CD8-positive, alpha-beta memory T cell (primary cell): ENCODE results near the gene SUMF1. TPM values are rescaled to one million over a fixed set of nuclear protein-coding genes. Genes with fewer than 3 reads are reported as not detected.

Source experiments
- CTCF ChIA-PET: fragments of 350-600 bp; sonication (Branson Sonifier 250); formaldehyde crosslinking; loops from one replicate; lab custom pipeline; 2021; ENCODE audit warnings: antibody characterized with exemption; lab: Charles Lee
- POLR2A ChIA-PET: fragments of 350-600 bp; sonication (Branson Sonifier 250); formaldehyde crosslinking; loops from one replicate; lab custom pipeline; 2021; ENCODE audit warnings: antibody characterized with exemption; lab: Charles Lee
- DNase-seq, 5 donors: peaks; one replicate each; pipeline versions ENCODE4 v3.0.0 to v3.0.0-alpha.2; 2020 to 2022; ENCODE audit warnings: mixed read lengths in 1 of 5
- H3K27ac ChIP-seq: one replicate; pipeline ENCODE4 v1.7.0; 2013; ENCODE audit warnings: low read depth, mild to moderate bottlenecking, low read length, moderate library complexity
- H3K27me3 ChIP-seq: 2 replicates; pipeline ENCODE4 v1.7.0; 2013; ENCODE audit warnings: low read length, mild to moderate bottlenecking; ENCODE audit not compliant: insufficient read depth, poor library complexity, severe bottlenecking
- H3K36me3 ChIP-seq: 2 replicates; pipeline ENCODE4 v1.7.0; 2013; ENCODE audit warnings: mild to moderate bottlenecking, low read length, moderate library complexity; ENCODE audit not compliant: insufficient read depth
- H3K4me1 ChIP-seq: 2 replicates; pipeline ENCODE4 v1.7.0; 2013; ENCODE audit warnings: mild to moderate bottlenecking, low read length, moderate library complexity; ENCODE audit not compliant: insufficient read depth
- H3K4me3 ChIP-seq: 2 replicates; pipeline ENCODE4 v1.7.0; 2013; ENCODE audit warnings: mild to moderate bottlenecking, low read length
- H3K9me3 ChIP-seq: 2 replicates; pipeline ENCODE4 v1.7.0; 2013; ENCODE audit warnings: mild to moderate bottlenecking, low read length
- H3K27ac Mint-ChIP-seq, 8 donors: one replicate each; pipeline ENCODE4 v1.8.0; 2020 to 2021; ENCODE audit warnings: mixed read lengths in 8 of 8, mild to moderate bottlenecking in 6 of 8, inconsistent platforms in 3 of 8, moderate library complexity in 3 of 8
- H3K27me3 Mint-ChIP-seq, 2 donors: one replicate each; pipeline ENCODE4 v1.8.0; 2020 to 2021; ENCODE audit warnings: mixed read lengths in 2 of 2, mild to moderate bottlenecking in 1 of 2, moderate library complexity in 1 of 2
- H3K36me3 Mint-ChIP-seq, 3 donors: one replicate each; pipeline ENCODE4 v1.8.0; 2020 to 2021; ENCODE audit warnings: mixed read lengths in 3 of 3, inconsistent platforms in 1 of 3, mild to moderate bottlenecking in 1 of 3
- H3K4me1 Mint-ChIP-seq, 3 donors: one replicate each; pipeline ENCODE4 v1.8.0; 2020 to 2021; ENCODE audit warnings: mixed read lengths in 3 of 3, inconsistent platforms in 1 of 3, mild to moderate bottlenecking in 1 of 3
- H3K4me3 Mint-ChIP-seq, 7 donors: one replicate each; pipeline ENCODE4 v1.8.0; 2020 to 2021; ENCODE audit warnings: mixed read lengths in 7 of 7, mild to moderate bottlenecking in 6 of 7, moderate library complexity in 4 of 7, inconsistent platforms in 2 of 7
- H3K9me3 Mint-ChIP-seq, 5 donors: one replicate each; pipeline ENCODE4 v1.8.0; 2020 to 2022; ENCODE audit warnings: mixed read lengths in 5 of 5, mild to moderate bottlenecking in 3 of 5, moderate library complexity in 2 of 5, inconsistent platforms in 1 of 5
- polyA plus RNA-seq: library from polyadenylated mRNA; unstranded; fragments of 300-500 nt; fragmentation: Illumina TruSeq; gene quantifications from one replicate; pipeline ENCODE4 v1.2.3, GENCODE V29; 2021
- total RNA-seq, 2 experiments: library from RNA; stranded (reverse); gene quantifications; one replicate each; pipeline ENCODE4 v1.2.3, GENCODE V29; 2021

The SUMF1 gene
- total and polyA plus RNA-seq, 3 experiments from 2014 or later = 12.1 to 28.7 (median 13.0) TPM

DNA sequence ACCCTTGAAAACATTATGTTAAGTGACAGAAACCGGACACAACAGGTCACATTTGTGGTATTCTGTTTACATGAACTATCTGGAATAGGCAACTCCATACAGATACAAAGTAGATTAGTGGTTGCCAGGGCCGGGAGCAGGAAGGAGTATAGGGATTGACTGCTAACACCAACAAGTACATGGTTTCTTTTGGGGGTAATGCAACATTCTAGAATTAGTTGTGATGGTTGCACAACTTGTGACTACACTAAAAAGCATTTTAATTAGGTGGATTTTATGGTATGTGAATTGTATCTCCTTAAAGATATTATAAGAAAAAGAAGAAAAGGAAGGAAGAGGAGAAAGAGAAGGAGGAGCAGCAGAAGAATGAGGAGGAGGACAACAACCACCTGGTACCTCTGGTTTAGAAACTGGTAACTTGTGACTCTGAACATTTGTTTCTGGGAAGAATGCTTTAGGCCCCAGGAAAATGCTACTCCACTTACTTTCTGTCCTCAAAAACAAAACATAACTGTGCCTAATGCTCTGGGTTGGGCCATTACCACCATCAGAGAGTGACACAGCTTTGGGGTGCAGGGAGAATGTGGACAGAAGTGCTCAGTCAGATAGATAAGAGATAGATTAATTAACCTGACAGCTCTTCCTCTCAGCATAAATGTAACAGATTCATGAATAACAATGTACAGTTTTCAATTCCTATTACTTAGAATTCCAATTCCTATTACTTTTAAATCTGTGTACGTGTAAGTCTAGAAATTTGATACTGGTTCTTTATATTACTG, 143.6 kb downstream of the SUMF1 start:
- Mint-ChIP-seq H3K27me3 (no peaks in the 10 kb centered on the region), H3K27ac (no peak overlapping the region)

DNA sequence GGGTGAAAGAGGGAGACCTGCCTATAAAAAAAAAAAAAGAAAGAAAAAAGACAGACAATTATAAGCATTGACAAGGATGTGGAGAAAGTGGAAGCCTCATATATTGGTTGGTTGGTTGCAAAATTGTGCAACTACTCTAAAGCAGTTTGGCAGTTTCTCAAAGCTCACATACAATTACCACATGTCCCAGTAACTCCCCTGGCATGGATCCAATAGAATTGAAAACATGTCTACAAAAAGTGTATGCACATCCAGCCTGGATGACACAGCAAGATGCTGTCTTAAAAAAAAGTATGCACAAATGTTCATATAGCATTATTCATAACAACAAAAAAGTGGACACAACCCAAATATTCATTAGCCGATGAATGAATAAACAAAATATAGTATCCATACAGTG, 144.4 kb downstream of the SUMF1 start:
- no peak overlapping the region for H3K4me3 Mint-ChIP-seq
- no peak for DNase-seq
- ChIA-PET POLR2A (no interaction called here), CTCF (no interaction called here)
- peaks cover 0 to 3% (median 2%) of the 10 kb centered on the region in 5 donors for H3K9me3 Mint-ChIP-seq
- no peaks in the 10 kb centered on the region for H3K27me3 Mint-ChIP-seq
- no peaks in the 10 kb centered on the region for H3K27me3 ChIP-seq
- no peaks in the 10 kb centered on the region for H3K36me3 ChIP-seq
- H3K36me3 Mint-ChIP-seq = peaks cover 0 to 4% (median 2%) of the 10 kb centered on the region in 3 donors
- H3K27ac ChIP-seq = peak overlapping the region; percentile 7
- H3K4me1 ChIP-seq = no peaks in the 10 kb centered on the region
- H3K9me3 ChIP-seq = no peaks in the 10 kb centered on the region
- no peak overlapping the region for H3K4me3 ChIP-seq
- peak overlapping the region in 1 of 8 donors; percentile 63 for H3K27ac Mint-ChIP-seq
- no peaks in the 10 kb centered on the region for H3K4me1 Mint-ChIP-seq

More for the DNA sequence above, 143.6 kb downstream of the SUMF1 start:
- DNase-seq = no peak
- Histone ChIP-seq H3K27ac (peak overlapping the region; percentile 7), H3K27me3 (no peaks in the 10 kb centered on the region), H3K36me3 (no peaks in the 10 kb centered on the region), H3K4me1 (no peaks in the 10 kb centered on the region), H3K4me3 (no peak overlapping the region), H3K9me3 (no peaks in the 10 kb centered on the region)
- H3K4me1 Mint-ChIP-seq = no peaks in the 10 kb centered on the region
- peaks cover 2 to 5% (median 3%) of the 10 kb centered on the region in 3 donors for H3K36me3 Mint-ChIP-seq
- ChIA-PET POLR2A (no interaction called here), CTCF (no interaction called here)
- H3K9me3 Mint-ChIP-seq = peaks cover 3 to 5% (median 5%) of the 10 kb centered on the region in 5 donors
- H3K4me3 Mint-ChIP-seq = no peak overlapping the region

DNA sequence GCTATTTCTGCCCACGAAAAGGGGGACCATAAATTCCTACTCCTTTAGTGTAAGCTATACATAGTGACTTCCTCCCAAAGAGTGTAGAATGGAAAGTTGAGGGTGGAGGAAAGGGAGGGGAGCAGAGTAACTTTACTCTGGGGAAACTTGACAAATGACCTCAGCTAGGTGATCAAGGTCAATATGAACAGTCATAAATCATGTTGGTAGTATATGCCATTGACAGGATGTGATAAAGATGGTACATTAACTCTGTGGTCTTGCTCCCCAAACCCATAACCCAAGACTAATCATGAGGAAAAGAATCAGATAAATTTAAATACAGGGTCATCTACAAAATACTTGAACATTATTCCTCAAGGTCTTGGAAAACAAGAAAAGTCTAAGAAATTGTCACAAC, 145.3 kb downstream of the SUMF1 start:
- Histone ChIP-seq H3K27ac (no peak overlapping the region), H3K4me1 (no peaks in the 10 kb centered on the region), H3K27me3 (no peaks in the 10 kb centered on the region), H3K9me3 (no peaks in the 10 kb centered on the region), H3K4me3 (no peak overlapping the region), H3K36me3 (no peaks in the 10 kb centered on the region)
- H3K4me1 Mint-ChIP-seq = no peaks in the 10 kb centered on the region
- peaks cover 0 to 5% (median 2%) of the 10 kb centered on the region in 3 donors for H3K36me3 Mint-ChIP-seq
- ChIA-PET CTCF (no interaction called here), POLR2A (interaction anchor here (0.7 kb wide), 1 partner anchor 17 kb away, joined by 4 read pairs; no protein-coding TSS in a partner anchor)
- no peaks in the 10 kb centered on the region for H3K27me3 Mint-ChIP-seq
- H3K4me3 Mint-ChIP-seq = no peak overlapping the region
- no peaks in the 10 kb centered on the region for H3K9me3 Mint-ChIP-seq
- H3K27ac Mint-ChIP-seq = peak overlapping the region in 1 of 8 donors; percentile 48
- DNase-seq = no peak

DNA sequence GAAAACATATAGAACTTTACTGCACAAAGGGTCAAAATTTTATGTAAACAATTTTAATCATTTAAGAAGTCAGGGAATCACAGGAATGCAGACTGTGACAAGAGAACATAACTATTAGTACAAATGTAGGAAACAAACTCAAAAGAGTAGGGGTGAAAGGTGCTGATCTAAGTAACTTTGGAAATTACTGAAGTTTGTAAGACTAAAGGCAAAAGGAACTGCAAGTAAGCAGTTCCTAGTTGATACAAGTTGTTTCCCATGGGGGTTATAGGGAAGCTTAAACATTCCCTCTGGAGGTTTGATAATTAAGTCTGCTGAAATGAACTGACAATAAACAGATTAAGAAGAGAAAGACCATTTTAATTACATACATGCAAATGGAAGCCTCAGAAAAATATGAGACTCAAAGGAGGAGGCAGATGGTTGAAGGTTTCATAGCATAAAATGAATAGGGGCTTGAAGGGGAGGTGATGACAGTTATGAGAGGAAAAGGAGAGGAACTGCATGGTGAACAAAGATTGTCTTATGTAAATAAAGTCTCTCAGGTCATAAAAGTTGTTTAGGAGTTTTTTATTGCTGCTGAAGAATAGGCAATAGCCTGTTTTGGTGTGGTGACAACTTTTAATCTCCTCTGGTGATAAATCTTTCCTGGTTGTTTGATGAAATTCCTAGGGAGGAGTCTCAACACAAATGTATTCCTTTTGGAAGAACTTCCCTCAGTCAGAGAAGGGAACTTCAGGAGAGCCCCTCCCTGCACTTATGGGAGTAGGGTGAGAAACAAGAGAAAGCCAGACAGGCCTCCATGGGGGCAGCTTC, 146.8 kb downstream of the SUMF1 start:
- ChIA-PET POLR2A (no interaction called here), CTCF (no interaction called here)
- no peaks in the 10 kb centered on the region for H3K9me3 Mint-ChIP-seq
- no peak for DNase-seq
- Histone ChIP-seq H3K4me3 (no peak overlapping the region), H3K4me1 (no peaks in the 10 kb centered on the region), H3K36me3 (no peaks in the 10 kb centered on the region), H3K27ac (no peak overlapping the region), H3K27me3 (no peaks in the 10 kb centered on the region), H3K9me3 (no peaks in the 10 kb centered on the region)
- H3K27me3 Mint-ChIP-seq = no peaks in the 10 kb centered on the region
- H3K4me3 Mint-ChIP-seq = no peak overlapping the region
- peaks cover 4 to 12% (median 6%) of the 10 kb centered on the region in 3 donors for H3K36me3 Mint-ChIP-seq
- H3K4me1 Mint-ChIP-seq = no peaks in the 10 kb centered on the region
- peak overlapping the region in 1 of 8 donors; percentile 12 for H3K27ac Mint-ChIP-seq

DNA sequence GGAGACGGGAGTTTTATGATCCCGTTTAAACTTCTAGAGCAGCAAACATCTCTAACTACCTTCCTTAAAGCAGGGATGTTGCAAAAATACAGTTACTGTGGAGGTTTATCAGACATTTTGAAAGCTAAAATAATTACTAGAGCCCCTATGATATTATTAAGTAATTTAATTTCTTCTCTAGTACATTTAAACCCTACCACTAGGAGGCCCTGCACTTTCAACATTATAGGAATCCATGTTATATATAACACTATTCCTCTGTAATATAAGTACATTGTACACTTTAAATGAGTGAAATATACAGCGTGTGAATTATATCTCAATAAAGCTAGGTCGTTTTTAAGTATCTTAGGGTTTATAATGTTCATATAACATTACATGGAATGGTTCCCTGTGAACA, 152.4 kb downstream of the SUMF1 start:
- Mint-ChIP-seq H3K4me3 (no peak overlapping the region), H3K36me3 (peaks cover 8 to 40% (median 17%) of the 10 kb centered on the region in 3 donors), H3K9me3 (no peaks in the 10 kb centered on the region), H3K27ac (no peak overlapping the region), H3K27me3 (no peaks in the 10 kb centered on the region), H3K4me1 (peaks cover 4 to 10% (median 9%) of the 10 kb centered on the region in 3 donors)
- H3K27ac ChIP-seq = no peak overlapping the region
- CTCF ChIA-PET = no interaction called here
- H3K36me3 ChIP-seq = no peaks in the 10 kb centered on the region
- DNase-seq = no peak
- no peaks in the 10 kb centered on the region for H3K27me3 ChIP-seq
- POLR2A ChIA-PET = no interaction called here
- no peaks in the 10 kb centered on the region for H3K9me3 ChIP-seq
- H3K4me1 ChIP-seq = no peaks in the 10 kb centered on the region
- H3K4me3 ChIP-seq = no peak overlapping the region

DNA sequence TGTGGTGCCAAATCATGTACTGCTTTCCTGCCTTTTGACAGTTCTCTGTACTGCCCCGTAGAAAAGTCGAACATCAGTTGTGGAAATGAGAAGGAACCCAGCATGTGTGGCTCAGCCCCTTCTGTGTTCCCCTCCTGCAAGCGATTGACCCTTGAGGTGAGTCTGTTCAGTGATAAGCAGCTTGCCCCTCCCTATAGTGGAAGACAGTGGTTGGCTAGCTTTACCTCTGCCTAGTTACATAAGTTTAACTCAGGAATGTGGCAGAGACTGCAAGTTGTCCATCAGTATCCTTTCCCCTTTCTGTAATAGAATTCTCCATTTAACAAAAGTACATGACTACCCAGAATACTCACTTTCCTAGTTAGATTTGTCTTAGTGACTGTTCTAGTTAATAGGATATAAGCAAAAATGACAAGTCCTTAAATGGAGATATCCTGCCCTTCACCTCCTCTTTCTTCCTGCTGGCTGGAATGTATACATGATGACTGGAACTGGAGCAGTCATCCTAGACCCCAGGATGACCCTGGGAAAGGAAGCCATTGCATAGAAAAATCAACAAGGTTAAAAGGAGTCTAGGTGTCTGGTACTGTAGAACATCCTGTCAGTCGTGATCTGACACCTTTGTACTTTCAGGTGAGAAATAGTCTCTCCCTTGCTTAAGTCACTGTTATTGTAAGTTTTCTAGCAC, 153.3 kb downstream of the SUMF1 start:
- CTCF ChIA-PET = no interaction called here
- Mint-ChIP-seq H3K4me3 (no peak overlapping the region), H3K36me3 (peaks cover 8 to 41% (median 14%) of the 10 kb centered on the region in 3 donors), H3K4me1 (peaks cover 4 to 10% (median 9%) of the 10 kb centered on the region in 3 donors), H3K27ac (no peak overlapping the region), H3K9me3 (no peaks in the 10 kb centered on the region), H3K27me3 (no peaks in the 10 kb centered on the region)
- no peak overlapping the region for H3K4me3 ChIP-seq
- no peaks in the 10 kb centered on the region for H3K27me3 ChIP-seq
- POLR2A ChIA-PET = no interaction called here
- H3K9me3 ChIP-seq = no peaks in the 10 kb centered on the region
- H3K36me3 ChIP-seq = no peaks in the 10 kb centered on the region
- DNase-seq = no peak
- H3K27ac ChIP-seq = no peak overlapping the region
- no peaks in the 10 kb centered on the region for H3K4me1 ChIP-seq

DNA sequence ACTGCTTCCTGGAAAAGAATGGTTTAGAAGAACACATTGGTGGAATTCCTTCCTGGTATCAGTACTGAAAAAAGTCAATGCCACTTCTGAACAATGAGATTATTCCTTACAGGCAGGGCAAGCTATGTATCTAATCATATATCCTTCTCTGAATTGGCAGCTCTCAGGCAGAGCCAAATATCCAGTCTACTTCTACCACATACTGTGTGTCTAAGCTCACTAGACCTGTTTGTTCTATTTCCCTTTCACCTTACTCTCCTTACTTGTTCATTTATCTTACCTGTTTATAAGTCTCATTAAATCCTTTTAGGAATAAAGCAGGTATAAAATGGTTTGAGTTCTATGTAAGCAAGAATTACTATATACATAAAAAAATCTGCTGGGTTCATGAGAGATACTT, 155.6 kb downstream of the SUMF1 start:
- CTCF ChIA-PET = interaction anchor here (1.5 kb wide), 1 partner anchor 39 kb away, joined by 4 read pairs; no protein-coding TSS in a partner anchor
- no peaks in the 10 kb centered on the region for H3K9me3 ChIP-seq
- no peaks in the 10 kb centered on the region for H3K36me3 ChIP-seq
- POLR2A ChIA-PET = no interaction called here
- Mint-ChIP-seq H3K27me3 (no peaks in the 10 kb centered on the region), H3K36me3 (peaks cover 8 to 44% (median 14%) of the 10 kb centered on the region in 3 donors), H3K4me3 (no peak overlapping the region), H3K4me1 (peaks cover 5 to 15% (median 10%) of the 10 kb centered on the region in 3 donors), H3K27ac (no peak overlapping the region), H3K9me3 (no peaks in the 10 kb centered on the region)
- H3K27ac ChIP-seq = no peak overlapping the region
- H3K4me3 ChIP-seq = no peak overlapping the region
- no peaks in the 10 kb centered on the region for H3K4me1 ChIP-seq
- DNase-seq = no peak
- no peaks in the 10 kb centered on the region for H3K27me3 ChIP-seq
